Muscle of leg (tissue), 11 donors: ENCODE results near the gene NTF3. TPM values are rescaled to one million over a fixed set of nuclear protein-coding genes. Genes with fewer than 3 reads are reported as not detected.

ENCODE experiments used
- DNase-seq: peaks from one replicate; pipeline ENCODE4 v3.0.0; 2013
- H3K27ac ChIP-seq: one replicate; pipeline ENCODE4 v1.5.1; 2013; ENCODE audit warnings: mild to moderate bottlenecking, low read length, control low read depth
- H3K27me3 ChIP-seq: one replicate; pipeline ENCODE4 v1.6.1; 2013; ENCODE audit warnings: low read length; ENCODE audit not compliant: control insufficient read depth, insufficient read depth
- H3K36me3 ChIP-seq: one replicate; pipeline ENCODE4 v1.6.1; 2013; ENCODE audit warnings: low read length; ENCODE audit not compliant: control insufficient read depth, insufficient read depth
- H3K4me1 ChIP-seq: one replicate; pipeline ENCODE4 v1.6.1; 2013; ENCODE audit warnings: low read length; ENCODE audit not compliant: control insufficient read depth, insufficient read depth
- H3K4me3 ChIP-seq: one replicate; pipeline ENCODE4 v1.5.1; 2013; ENCODE audit warnings: low read length, control low read depth
- H3K9me3 ChIP-seq: replicated peaks from 2 replicates; pipeline ENCODE4 v1.6.1; 2013; ENCODE audit warnings: low read depth, low read length; ENCODE audit not compliant: control insufficient read depth
- WGBS: methylation state at CpG from one replicate; pipeline ENCODE4 v1.1.5; 2013; ENCODE audit warnings: missing lambda C conversion rate; ENCODE audit not compliant: insufficient coverage; 5-methylcytosine and 5-hydroxymethylcytosine counted together
- polyA plus RNA-seq, 8 donors: library from polyadenylated mRNA; unstranded; fragments of 120-200 nt; gene quantifications; one replicate each; pipeline versions ENCODE4 v1.2.1 to v1.2.3, GENCODE V29; 2013; ENCODE audit warnings: inconsistent platforms in 1 of 8, low replicate concordance in 1 of 8; ENCODE audit not compliant: insufficient read length in 8 of 8, insufficient read depth in 1 of 8
- total RNA-seq: library from RNA; stranded (reverse); fragments of 120-200 nt; gene quantifications from one replicate; pipeline ENCODE4 v1.2.4, GENCODE V29; 2013

The NTF3 gene
- total and polyA plus RNA-seq, 9 donors: 2.0 to 7.3 (median 4.2) TPM

DNA sequence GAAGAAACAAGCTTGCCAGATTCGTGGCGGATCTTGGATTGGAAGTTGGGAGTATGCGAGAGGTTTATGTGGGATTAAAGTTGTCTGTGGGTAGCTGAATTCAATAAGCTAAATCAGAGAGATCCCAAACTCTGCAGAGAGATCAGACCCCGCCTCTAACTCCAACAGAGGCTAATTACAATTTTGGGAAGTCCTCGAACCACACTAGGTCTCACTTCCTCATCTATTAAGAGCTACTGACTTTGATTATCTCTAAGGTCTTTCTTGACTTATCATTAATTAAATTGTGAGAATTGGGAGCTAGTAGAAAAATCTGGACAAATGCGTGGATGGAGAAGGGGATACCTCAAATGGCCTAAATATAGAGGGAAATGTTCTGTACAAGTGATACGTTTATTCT lies 9.1 kb downstream of the NTF3 start:
- no peak overlapping the region for H3K4me3 ChIP-seq
- H3K27me3 ChIP-seq: peaks cover 2% of the 10 kb centered on the region
- H3K27ac ChIP-seq: no peak overlapping the region
- DNase-seq: no peak
- no peaks in the 10 kb centered on the region for H3K9me3 ChIP-seq
- H3K36me3 ChIP-seq: no peaks in the 10 kb centered on the region
- H3K4me1 ChIP-seq: peaks cover 11% of the 10 kb centered on the region
- WGBS: 47% methylated on average over 3 of the region's 7 CpGs

GRCh38 chr12:5441497-5442236 lies 9.8 kb downstream of the NTF3 start:
- H3K27me3 ChIP-seq: peaks cover 2% of the 10 kb centered on the region
- no peak for DNase-seq
- no peak overlapping the region for H3K4me3 ChIP-seq
- no peaks in the 10 kb centered on the region for H3K36me3 ChIP-seq
- peaks cover 11% of the 10 kb centered on the region for H3K4me1 ChIP-seq
- H3K9me3 ChIP-seq: no peaks in the 10 kb centered on the region
- 83% methylated on average over 10 of the region's 10 CpGs for WGBS
- no peak overlapping the region for H3K27ac ChIP-seq

DNA sequence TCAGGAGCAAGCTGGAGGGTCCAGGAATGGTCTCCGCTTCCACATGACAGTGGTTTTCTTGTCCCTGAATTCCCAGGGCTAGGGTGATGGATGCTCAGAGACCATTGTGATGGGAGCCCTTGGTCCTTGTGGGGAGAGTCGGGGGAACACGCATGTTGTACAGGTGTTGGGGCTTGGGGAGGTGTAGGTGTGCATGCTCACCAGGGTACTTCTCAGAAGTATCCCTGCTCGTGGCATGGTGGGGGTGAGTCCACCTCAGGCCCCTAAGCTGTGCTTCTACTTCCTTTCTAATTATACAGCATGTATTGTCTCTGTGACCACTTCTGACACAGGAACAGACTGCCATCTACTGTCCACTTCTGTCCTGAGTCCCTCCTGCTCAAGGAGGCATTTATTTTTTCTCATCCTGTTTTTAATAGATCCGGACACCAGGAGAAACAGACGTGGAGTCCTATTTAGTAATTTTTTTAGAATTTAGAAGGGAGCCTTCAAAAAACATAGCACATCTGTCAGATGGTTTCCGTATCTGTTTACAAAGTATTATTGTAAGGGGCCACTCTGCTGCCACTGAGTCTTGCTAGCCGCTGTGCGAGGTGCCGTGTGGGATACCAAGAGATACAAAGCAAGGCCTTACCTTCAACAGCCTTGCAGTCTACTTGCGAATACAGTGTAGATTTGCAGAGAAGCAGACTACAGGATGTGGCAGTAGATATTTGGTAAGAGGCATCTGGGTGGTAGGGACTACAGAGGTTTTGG lies 10.5 kb downstream of the NTF3 start:
- H3K9me3 ChIP-seq: no peaks in the 10 kb centered on the region
- no peaks in the 10 kb centered on the region for H3K36me3 ChIP-seq
- H3K4me1 ChIP-seq: peaks cover 5% of the 10 kb centered on the region
- 70% methylated on average over 2 of the region's 11 CpGs for WGBS
- peak; percentile 71 for DNase-seq
- H3K27ac ChIP-seq: no peak overlapping the region
- H3K4me3 ChIP-seq: no peak overlapping the region
- peaks cover 2% of the 10 kb centered on the region for H3K27me3 ChIP-seq

GRCh38 chr12:5444520-5444919 lies 12.6 kb downstream of the NTF3 start:
- 83% methylated on average over 4 of the region's 6 CpGs for WGBS

DNA sequence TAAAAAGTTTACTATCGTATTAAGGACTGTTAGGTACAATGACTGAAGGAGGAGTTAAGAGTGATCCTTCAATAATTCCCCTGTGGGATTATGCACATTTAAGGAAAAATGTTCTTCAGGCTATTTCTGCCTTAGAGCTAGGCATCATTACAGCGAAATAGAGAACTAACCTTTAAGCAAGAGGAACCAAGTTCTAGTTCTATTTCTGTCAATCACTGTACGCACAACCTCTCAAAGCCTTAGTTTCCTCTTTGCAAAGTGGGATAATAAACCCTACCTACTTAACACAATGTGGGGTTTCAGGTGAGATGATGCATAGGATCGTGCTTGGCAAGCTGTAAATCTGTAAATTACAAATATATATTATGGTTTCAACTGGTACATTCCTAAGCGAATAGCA lies 15.4 kb downstream of the NTF3 start:
- WGBS: 100% methylated on average over 1 of the region's 5 CpGs
- Histone ChIP-seq H3K4me1 (peaks cover 4% of the 10 kb centered on the region), H3K27me3 (no peaks in the 10 kb centered on the region), H3K9me3 (no peaks in the 10 kb centered on the region), H3K4me3 (no peak overlapping the region), H3K36me3 (no peaks in the 10 kb centered on the region), H3K27ac (no peak overlapping the region)
- no peak for DNase-seq

More at GRCh38 chr12:5444520-5444919, 12.6 kb downstream of the NTF3 start:
- DNase-seq: no peak
- no peaks in the 10 kb centered on the region for H3K36me3 ChIP-seq
- H3K9me3 ChIP-seq: no peaks in the 10 kb centered on the region
- H3K4me3 ChIP-seq: no peak overlapping the region
- no peak overlapping the region for H3K27ac ChIP-seq
- peaks cover 2% of the 10 kb centered on the region for H3K27me3 ChIP-seq
- H3K4me1 ChIP-seq: peaks cover 4% of the 10 kb centered on the region

- DNase-seq: no peak
- no CpG with 5 or more reads among the region's 1 CpG for WGBS
- H3K27me3 ChIP-seq: no peaks in the 10 kb centered on the region
- no peak overlapping the region for H3K4me3 ChIP-seq
- no peaks in the 10 kb centered on the region for H3K36me3 ChIP-seq
- no peaks in the 10 kb centered on the region for H3K9me3 ChIP-seq
- H3K4me1 ChIP-seq: peaks cover 20% of the 10 kb centered on the region
- no peak overlapping the region for H3K27ac ChIP-seq
Observed at GRCh38 chr12:5451251-5451650, 19.3 kb downstream of the NTF3 start.

DNA sequence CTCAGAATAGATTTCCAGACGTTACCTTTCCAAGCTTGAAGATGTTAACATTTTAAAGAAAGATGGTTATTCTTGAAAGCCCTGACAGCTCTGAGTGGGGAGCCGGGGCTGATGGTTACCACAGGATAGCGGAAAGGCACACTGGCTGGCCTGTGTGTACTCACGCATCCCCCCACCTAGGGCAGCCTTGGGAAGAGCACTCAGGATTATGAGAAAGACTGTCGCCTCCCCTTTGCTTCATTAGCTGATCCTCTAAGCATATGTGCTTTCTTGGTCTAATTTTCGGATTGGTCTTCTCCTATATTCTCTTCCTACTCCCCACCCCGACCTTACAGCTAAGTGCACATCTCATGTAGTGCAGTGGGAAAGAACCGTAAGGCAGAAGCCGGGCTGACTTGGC lies 20.7 kb downstream of the NTF3 start:
- no peak overlapping the region for H3K4me3 ChIP-seq
- no peak overlapping the region for H3K27ac ChIP-seq
- H3K36me3 ChIP-seq: no peaks in the 10 kb centered on the region
- no peaks in the 10 kb centered on the region for H3K27me3 ChIP-seq
- no peak for DNase-seq
- no peaks in the 10 kb centered on the region for H3K9me3 ChIP-seq
- H3K4me1 ChIP-seq: peaks cover 29% of the 10 kb centered on the region
- 90% methylated on average over 3 of the region's 9 CpGs for WGBS

DNA sequence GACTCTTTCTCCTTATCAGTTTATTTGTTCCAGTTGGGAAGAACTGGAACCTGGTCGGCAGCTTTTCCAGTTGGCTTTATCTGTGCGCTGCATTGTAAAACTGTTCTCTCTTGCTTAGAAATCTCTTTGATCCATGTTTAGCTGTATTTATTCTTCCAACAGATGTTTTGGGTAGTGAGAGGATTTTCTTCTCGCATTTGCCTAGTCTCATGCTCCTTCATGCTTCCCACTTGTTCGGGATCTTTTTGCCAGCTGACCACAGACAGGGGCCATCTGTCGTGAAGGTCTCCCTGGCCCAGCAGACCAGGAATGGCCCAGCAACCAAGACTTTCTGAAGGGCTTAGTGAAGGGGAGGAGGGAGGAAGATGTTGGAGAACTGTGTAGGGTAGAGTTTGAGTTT lies 21.6 kb downstream of the NTF3 start:
- no CpG with 5 or more reads among the region's 5 CpGs for WGBS
- no peaks in the 10 kb centered on the region for H3K9me3 ChIP-seq
- H3K4me3 ChIP-seq: no peak overlapping the region
- peaks cover 29% of the 10 kb centered on the region for H3K4me1 ChIP-seq
- H3K36me3 ChIP-seq: no peaks in the 10 kb centered on the region
- H3K27me3 ChIP-seq: no peaks in the 10 kb centered on the region
- no peak overlapping the region for H3K27ac ChIP-seq
- no peak for DNase-seq

- 57% methylated on average over 7 of the region's 11 CpGs for WGBS
- Histone ChIP-seq H3K27ac (no peak overlapping the region), H3K4me3 (no peak overlapping the region), H3K9me3 (no peaks in the 10 kb centered on the region), H3K4me1 (peaks cover 25% of the 10 kb centered on the region), H3K36me3 (no peaks in the 10 kb centered on the region), H3K27me3 (no peaks in the 10 kb centered on the region)
- no peak for DNase-seq
Observed at GRCh38 chr12:5455045-5455444, 23.1 kb downstream of the NTF3 start.

DNA sequence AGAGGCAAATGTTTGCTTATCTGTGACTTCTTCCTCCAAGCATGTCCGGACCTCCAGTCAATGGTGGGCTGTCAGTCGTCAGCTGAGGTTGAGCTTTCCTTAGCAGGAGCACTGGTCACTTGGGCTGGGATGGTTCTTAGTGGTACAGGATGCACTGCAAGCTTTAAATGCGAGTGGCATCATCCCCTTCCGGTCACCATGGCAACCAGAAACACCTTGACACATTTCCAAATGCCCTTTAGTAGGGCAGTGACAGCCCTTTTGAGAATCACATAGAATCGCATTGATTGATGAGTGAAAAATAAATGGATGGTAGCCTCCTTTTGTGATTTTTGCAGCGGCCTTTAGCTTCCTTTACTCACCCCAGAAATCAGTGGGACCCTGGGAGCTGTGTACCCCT lies 24.1 kb downstream of the NTF3 start:
- no CpG with 5 or more reads among the region's 6 CpGs for WGBS
- no peak for DNase-seq
- no peaks in the 10 kb centered on the region for H3K27me3 ChIP-seq
- H3K36me3 ChIP-seq: no peaks in the 10 kb centered on the region
- H3K27ac ChIP-seq: no peak overlapping the region
- H3K4me1 ChIP-seq: peaks cover 25% of the 10 kb centered on the region
- H3K4me3 ChIP-seq: no peak overlapping the region
- no peaks in the 10 kb centered on the region for H3K9me3 ChIP-seq
